ENCODE data around the gene POF1B.
"Not testable (repeated sequence)": the region's sequence is repeated elsewhere in the genome, so short reads cannot be mapped to it uniquely, and the experiment has no call there.

POF1B gene

GRCh38 chrX:85326234-85327059, 53.0 kb downstream of the POF1B start:
- no peak overlapping the region for H3K4me3 ChIP-seq (ENCODE audit: low read depth, low read length)
- DNase-seq (ENCODE audit: low read depth, low spot score), result no peak
- TF ChIP-seq CTCF (IDR thresholded peaks at IDR 0.05; ENCODE audit: low read depth, low read length), result no peak
- in situ Hi-C loops (cut with HindIII; ENCODE audit: low sequenced_read_pairs), result no loop called here

- in situ Hi-C loops (cut with HindIII; ENCODE audit: low sequenced_read_pairs); DNase-seq (ENCODE audit: low read depth, low spot score); H3K4me3 ChIP-seq (ENCODE audit: low read depth, low read length): not testable (repeated sequence)
These were observed 68.1 kb downstream of the POF1B start for GRCh38 chrX:85311348-85311747.

- no peak for TF ChIP-seq CTCF (IDR thresholded peaks at IDR 0.05; ENCODE audit: low read depth, low read length)
- in situ Hi-C loops (cut with HindIII; ENCODE audit: low sequenced_read_pairs), result no loop called here
- no peak overlapping the region for H3K4me3 ChIP-seq (ENCODE audit: low read depth, low read length)
- no peak for DNase-seq (ENCODE audit: low read depth, low spot score)
These were observed 69.7 kb downstream of the POF1B start for GRCh38 chrX:85309717-85310116.

- in situ Hi-C loops (cut with HindIII; ENCODE audit: low sequenced_read_pairs), result no loop called here
These were observed 75.9 kb downstream of the POF1B start for GRCh38 chrX:85303544-85303943.

GRCh38 chrX:85288992-85289723, 90.3 kb downstream of the POF1B start:
- in situ Hi-C loops (cut with HindIII; ENCODE audit: low sequenced_read_pairs), result no loop called here
- H3K4me3 ChIP-seq (ENCODE audit: low read depth, low read length), result no peak overlapping the region
- TF ChIP-seq CTCF (IDR thresholded peaks at IDR 0.05; ENCODE audit: low read depth, low read length), result no peak
- no peak for DNase-seq (ENCODE audit: low read depth, low spot score)

More at GRCh38 chrX:85303544-85303943, 75.9 kb downstream of the POF1B start:
- no peak for DNase-seq (ENCODE audit: low read depth, low spot score)
- no peak overlapping the region for H3K4me3 ChIP-seq (ENCODE audit: low read depth, low read length)
- TF ChIP-seq CTCF (IDR thresholded peaks at IDR 0.05; ENCODE audit: low read depth, low read length), result no peak

- in situ Hi-C loops (cut with HindIII; ENCODE audit: low sequenced_read_pairs); H3K4me3 ChIP-seq (ENCODE audit: low read depth, low read length); DNase-seq (ENCODE audit: low read depth, low spot score): not testable (repeated sequence)
These were observed 94.2 kb downstream of the POF1B start for GRCh38 chrX:85285286-85285685.

- in situ Hi-C loops (cut with HindIII; ENCODE audit: low sequenced_read_pairs), result no loop called here
- DNase-seq (ENCODE audit: low read depth, low spot score), result peak; percentile 29
These were observed 134.8 kb downstream of the POF1B start for GRCh38 chrX:85244450-85245211.

More at GRCh38 chrX:85244450-85245211, 134.8 kb downstream of the POF1B start:
- TF ChIP-seq CTCF (IDR thresholded peaks at IDR 0.05; ENCODE audit: low read depth, low read length), result no peak
- peak overlapping the region; percentile 75 for H3K4me3 ChIP-seq (ENCODE audit: low read depth, low read length)

Measured in astrocyte of the spinal cord (primary cell).